DOHH2 (cell line): ENCODE measurements around the gene EN2.

Source experiments
- H3F3A ChIP-seq: fragments of 200-600 bp; sonication (generic), shearing (Covaris generic); 2 replicates; pipeline ENCODE4 v1.6.0; 2016; ENCODE audit warnings: antibody characterized with exemption, mild to moderate bottlenecking; ENCODE audit not compliant: control insufficient read depth, insufficient read depth
- H3K27ac ChIP-seq: fragments of 200-600 bp; sonication (generic); 2 replicates; pipeline ENCODE4 v1.5.1; 2014; ENCODE audit warnings: low read depth, mild to moderate bottlenecking, low read length, moderate library complexity
- H3K27me3 ChIP-seq: fragments of 200-600 bp; sonication (generic); 2 replicates; pipeline ENCODE4 v1.6.1; 2014; ENCODE audit warnings: mild to moderate bottlenecking, low read length, mixed read lengths; ENCODE audit not compliant: control insufficient read depth
- H3K36me3 ChIP-seq: fragments of 200-600 bp; sonication (generic); 2 replicates; pipeline ENCODE4 v1.6.1; 2014; ENCODE audit warnings: mild to moderate bottlenecking, low read length, moderate library complexity, mixed read lengths; ENCODE audit not compliant: control insufficient read depth
- H3K4me1 ChIP-seq: fragments of 200-600 bp; sonication (generic); 2 replicates; pipeline ENCODE4 v1.6.1; 2014; ENCODE audit warnings: mild to moderate bottlenecking, low read length, mixed read lengths; ENCODE audit not compliant: control insufficient read depth
- H3K4me2 ChIP-seq: fragments of 200-600 bp; sonication (generic); 2 replicates; pipeline ENCODE4 v1.6.0; 2014; ENCODE audit warnings: mild to moderate bottlenecking, low read length, moderate library complexity
- H3K4me3 ChIP-seq: fragments of 200-600 bp; sonication (generic); 2 replicates; pipeline ENCODE4 v1.5.1; 2014; ENCODE audit warnings: mild to moderate bottlenecking, low read length, mixed read lengths
- H3K79me2 ChIP-seq: fragments of 200-600 bp; sonication (generic); 2 replicates; pipeline ENCODE4 v1.6.1; 2014; ENCODE audit warnings: mild to moderate bottlenecking, low read length, mixed read lengths; ENCODE audit not compliant: control insufficient read depth
- H3K9me2 ChIP-seq: fragments of 200-600 bp; sonication (generic); replicated peaks from 2 replicates; pipeline ENCODE4 v1.6.1; 2014; ENCODE audit warnings: mild to moderate bottlenecking, low read length, mixed read lengths; ENCODE audit not compliant: control insufficient read depth
- H3K9me3 ChIP-seq: fragments of 200-600 bp; sonication (generic); 2 replicates; pipeline ENCODE4 v1.6.1; 2014; ENCODE audit warnings: antibody characterized with exemption, low read length, mixed read lengths; ENCODE audit not compliant: control insufficient read depth, insufficient read depth
- H4K20me1 ChIP-seq: fragments of 200-600 bp; sonication (generic); 2 replicates; pipeline ENCODE4 v1.6.0; 2014; ENCODE audit warnings: low read depth, mild to moderate bottlenecking, antibody characterized with exemption, low read length, moderate library complexity; ENCODE audit not compliant: control insufficient read depth, insufficient read depth
- EZH2phosphoT487 ChIP-seq: fragments of 200-600 bp; sonication (generic); IDR thresholded peaks from 2 replicates; pipeline ENCODE4 v1.6.1; 2017; ENCODE audit warnings: borderline replicate concordance, mild to moderate bottlenecking, antibody characterized with exemption, low read length, moderate library complexity, mixed read lengths
- TF ChIP-seq, protein P1 (sequence below): fragments of 200-600 bp; sonication (generic); IDR thresholded peaks from one replicate; pipeline ENCODE4 v1.5.1; 2014; ENCODE audit warnings: antibody characterized with exemption, mild to moderate bottlenecking, low read depth, low read length; ENCODE audit not compliant: poor library complexity, severe bottlenecking

Gene EN2

DNA sequence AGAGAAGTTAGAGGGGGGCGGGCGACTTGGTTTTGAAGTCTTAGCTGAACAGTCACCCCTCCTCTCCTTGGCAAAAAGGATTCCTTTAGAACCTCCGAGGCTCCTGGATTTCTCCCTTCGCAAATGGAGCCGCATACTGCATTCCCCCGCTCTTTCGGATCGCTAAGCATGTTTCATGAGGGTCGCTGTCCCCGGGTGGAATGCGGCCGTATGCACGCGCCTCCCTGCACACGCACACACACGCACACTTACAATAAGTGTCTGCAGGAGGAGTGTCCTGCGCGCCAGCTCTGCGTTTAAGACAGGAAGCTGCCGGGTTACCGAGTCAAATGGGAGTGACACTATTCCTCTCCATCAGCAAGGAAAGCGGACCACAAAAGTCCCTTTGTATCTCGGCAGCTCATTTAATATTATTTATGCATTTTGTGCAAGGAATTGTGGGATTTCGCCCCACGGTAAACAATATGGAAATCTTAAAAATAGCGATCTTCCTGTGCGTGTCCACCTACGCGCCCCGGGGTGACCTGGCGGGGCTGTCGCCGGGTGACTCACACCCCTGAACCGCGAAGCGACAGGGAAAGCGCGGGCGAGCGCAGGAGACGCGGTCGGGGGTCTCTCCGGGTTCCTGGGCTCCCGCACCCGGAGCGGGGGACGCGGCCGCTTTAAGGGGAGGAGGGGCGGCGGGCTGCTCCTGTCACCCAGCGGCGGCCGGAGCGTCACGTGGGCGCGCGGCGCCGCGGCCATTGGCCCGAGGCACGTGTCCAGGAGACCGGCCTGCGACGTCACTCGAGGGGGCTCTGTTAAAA is 988 bp upstream of the EN2 start:
- Histone ChIP-seq H3K27me3 (peaks cover 18% of the 10 kb centered on the region), H3K9me2 (no peaks in the 10 kb centered on the region), H3K9me3 (peaks cover 4% of the 10 kb centered on the region; the same call in 1 of the 2 replicates), H3K27ac (no peak overlapping the region), H3K4me1 (no peaks in the 10 kb centered on the region), H3K4me3 (no peak overlapping the region), H3F3A (no peaks in the 10 kb centered on the region), H3K4me2 (no peak overlapping the region), H3K79me2 (no peaks in the 10 kb centered on the region), H4K20me1 (no peaks in the 10 kb centered on the region), H3K36me3 (no peaks in the 10 kb centered on the region)
- TF ChIP-seq, protein P1, sequence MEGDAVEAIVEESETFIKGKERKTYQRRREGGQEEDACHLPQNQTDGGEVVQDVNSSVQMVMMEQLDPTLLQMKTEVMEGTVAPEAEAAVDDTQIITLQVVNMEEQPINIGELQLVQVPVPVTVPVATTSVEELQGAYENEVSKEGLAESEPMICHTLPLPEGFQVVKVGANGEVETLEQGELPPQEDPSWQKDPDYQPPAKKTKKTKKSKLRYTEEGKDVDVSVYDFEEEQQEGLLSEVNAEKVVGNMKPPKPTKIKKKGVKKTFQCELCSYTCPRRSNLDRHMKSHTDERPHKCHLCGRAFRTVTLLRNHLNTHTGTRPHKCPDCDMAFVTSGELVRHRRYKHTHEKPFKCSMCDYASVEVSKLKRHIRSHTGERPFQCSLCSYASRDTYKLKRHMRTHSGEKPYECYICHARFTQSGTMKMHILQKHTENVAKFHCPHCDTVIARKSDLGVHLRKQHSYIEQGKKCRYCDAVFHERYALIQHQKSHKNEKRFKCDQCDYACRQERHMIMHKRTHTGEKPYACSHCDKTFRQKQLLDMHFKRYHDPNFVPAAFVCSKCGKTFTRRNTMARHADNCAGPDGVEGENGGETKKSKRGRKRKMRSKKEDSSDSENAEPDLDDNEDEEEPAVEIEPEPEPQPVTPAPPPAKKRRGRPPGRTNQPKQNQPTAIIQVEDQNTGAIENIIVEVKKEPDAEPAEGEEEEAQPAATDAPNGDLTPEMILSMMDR: no peak
- TF ChIP-seq EZH2phosphoT487: no peak

DNA sequence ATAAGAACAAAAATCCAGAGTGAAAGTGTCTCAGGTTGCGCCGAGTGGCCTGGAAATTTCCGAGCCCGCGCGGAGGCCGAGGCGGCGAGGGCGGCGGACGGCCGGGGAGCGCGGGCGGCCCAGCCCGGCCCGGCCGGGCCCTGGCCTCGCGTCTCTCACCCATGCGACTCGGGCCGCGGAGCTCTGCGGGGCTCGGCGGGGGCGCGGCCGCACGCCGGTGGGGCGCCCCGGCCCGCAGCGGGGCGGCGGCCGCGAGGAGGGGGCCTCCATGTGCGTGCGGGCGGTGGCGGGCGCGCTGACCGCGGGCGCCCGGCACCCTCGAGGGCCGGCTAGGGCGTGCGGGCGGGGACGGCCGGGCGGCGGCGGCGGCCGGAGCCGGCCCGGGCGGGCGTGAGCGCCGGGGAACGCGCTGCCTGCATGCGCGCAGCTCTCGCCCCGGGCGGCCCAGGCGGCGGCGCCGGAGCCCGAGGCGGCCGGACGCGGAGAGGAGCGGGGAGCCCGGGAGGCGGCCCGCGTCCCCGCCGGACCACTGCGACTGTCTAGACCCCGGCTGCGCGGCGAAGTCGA is 302 bp upstream of the EN2 start:
- Histone ChIP-seq H3K4me3 (no peak overlapping the region), H4K20me1 (no peaks in the 10 kb centered on the region), H3K27ac (no peak overlapping the region), H3K36me3 (no peaks in the 10 kb centered on the region), H3K9me3 (peaks cover 4% of the 10 kb centered on the region; the same call in 1 of the 2 replicates), H3K4me1 (no peaks in the 10 kb centered on the region), H3K79me2 (no peaks in the 10 kb centered on the region), H3K4me2 (no peak overlapping the region), H3K9me2 (no peaks in the 10 kb centered on the region), H3K27me3 (peaks cover 19% of the 10 kb centered on the region), H3F3A (no peaks in the 10 kb centered on the region)
- TF ChIP-seq, protein P1: no peak
- TF ChIP-seq EZH2phosphoT487: no peak

DNA sequence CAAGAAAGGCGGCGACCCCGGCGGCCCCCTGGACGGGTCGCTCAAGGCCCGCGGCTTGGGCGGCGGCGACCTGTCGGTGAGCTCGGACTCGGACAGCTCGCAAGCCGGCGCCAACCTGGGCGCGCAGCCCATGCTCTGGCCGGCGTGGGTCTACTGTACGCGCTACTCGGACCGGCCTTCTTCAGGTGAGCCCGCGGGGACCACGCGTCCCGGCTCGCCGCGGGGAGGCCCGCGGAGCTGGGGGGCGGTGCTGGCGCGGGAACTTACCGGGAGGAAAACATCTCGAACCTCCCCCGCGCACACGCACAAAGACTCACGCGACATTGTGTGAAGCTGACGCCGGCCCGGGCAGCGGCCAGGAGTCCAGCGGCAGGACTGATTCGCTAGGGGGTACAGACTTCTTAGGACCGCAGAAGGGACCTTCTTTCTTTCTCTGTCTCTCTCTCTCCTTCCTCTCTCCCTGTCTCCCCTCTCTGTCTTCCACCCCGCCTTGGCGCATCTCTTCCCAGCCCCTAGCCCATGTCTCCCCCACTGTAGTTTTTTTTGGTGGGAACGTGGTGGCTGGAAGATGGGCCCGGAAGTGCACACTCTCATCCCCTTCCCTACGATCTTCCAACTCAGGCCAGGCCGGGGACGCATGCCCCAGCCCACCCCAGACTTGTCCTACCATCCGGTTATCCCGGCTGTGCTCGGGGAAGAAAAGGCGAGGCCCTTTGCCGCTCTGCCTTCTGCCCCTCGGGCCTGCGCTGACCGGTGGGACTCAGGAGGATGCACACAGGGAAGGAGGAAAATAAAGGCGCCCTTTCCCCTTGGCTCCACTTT is 1.2 kb downstream of the EN2 start:
- no peak for TF ChIP-seq EZH2phosphoT487
- Histone ChIP-seq H3K36me3 (no peaks in the 10 kb centered on the region), H3K4me1 (no peaks in the 10 kb centered on the region), H3K9me3 (peaks cover 4% of the 10 kb centered on the region; the same call in 1 of the 2 replicates), H3K27me3 (peaks cover 24% of the 10 kb centered on the region), H3K79me2 (no peaks in the 10 kb centered on the region), H3K27ac (no peak overlapping the region), H3K4me2 (no peak overlapping the region), H3K4me3 (no peak overlapping the region), H3F3A (no peaks in the 10 kb centered on the region), H4K20me1 (no peaks in the 10 kb centered on the region), H3K9me2 (no peaks in the 10 kb centered on the region)
